PC-9 (cell line): ENCODE results near the gene VBP1. TPM values are rescaled to one million over a fixed set of nuclear protein-coding genes. Genes with fewer than 3 reads are reported as not detected.

Source experiments
- total RNA-seq: library from RNA; stranded (reverse); gene quantifications from 2 replicates; pipeline ENCODE4 v1.2.3, GENCODE V29; 2021

Gene VBP1
- total RNA-seq, 1 experiment from 2014 or later: 68.9 TPM

Other genes starting within 250 kb of the VBP1 start
- gene F8, start 193.7 kb upstream of the VBP1 start, total RNA-seq: 13.8 and 15.2 TPM in 2 replicates
- 90.6 and 108 TPM in 2 replicates for gene FUNDC2, start 189.6 kb upstream of the VBP1 start, total RNA-seq
- gene CMC4, start 145.3 kb upstream of the VBP1 start, total RNA-seq: 13.7 and 15.8 TPM in 2 replicates
- 30.8 and 49.5 TPM in 2 replicates for gene MTCP1, start 145.3 kb upstream of the VBP1 start, total RNA-seq
- 40.2 and 52.0 TPM in 2 replicates for gene BRCC3, start 145.0 kb upstream of the VBP1 start, total RNA-seq
- not detected in 2 replicates for gene RAB39B, start 48.0 kb downstream of the VBP1 start, total RNA-seq
- gene CLIC2, start 118.2 kb downstream of the VBP1 start, total RNA-seq: 0.17 and 0.33 TPM in 2 replicates
- 13.5 TPM in 1 of 2 replicates, not detected in the other for gene F8A2, start 165.6 kb downstream of the VBP1 start, total RNA-seq
- 19.0 and 28.3 TPM in 2 replicates for gene F8A3, start 242.2 kb downstream of the VBP1 start, total RNA-seq